ENCODE data around the gene GNA15. TPM values are rescaled to one million over a fixed set of nuclear protein-coding genes. Genes with fewer than 3 reads are reported as not detected.

Gene GNA15
- total RNA-seq, 4 donors from 2014 or later, result 3.8 to 22.5 (median 7.8) TPM

GRCh38 chr19:3184847-3185460, 49.1 kb downstream of the GNA15 start:
- Histone ChIP-seq H3K4me1 (peaks cover 0 to 35% (median 16%) of the 10 kb centered on the region in 4 donors), H3K9me3 (no peaks in the 10 kb centered on the region), H3K27ac (peak overlapping the region; percentile 71 to 81 (median 76)), H3K27me3 (no peaks in the 10 kb centered on the region), H3K4me3 (peak overlapping the region; percentile 37 to 75 (median 70)), H3K36me3 (peaks cover 0 to 16% (median 0%) of the 10 kb centered on the region in 3 donors)
- DNase-seq (ENCODE audit: low spot score in 2 of 2), result peak; percentile 51 to 75
- TF ChIP-seq EP300 (IDR thresholded peaks at IDR 0.05) (no peak), CTCF (IDR thresholded peaks at IDR 0.05) (no peak), POLR2A (IDR thresholded peaks at IDR 0.05) (no peak)
- WGBS, 2 donors, result 10 to 16% methylated on average over 14 of the region's 14 CpGs

- 0% methylated on average over 24 to 38 of the region's 69 CpGs for WGBS, 2 donors
- Histone ChIP-seq H3K36me3 (peaks cover 0 to 16% (median 0%) of the 10 kb centered on the region in 3 donors), H3K27ac (peak within 1 kb of the TSS; percentile 71 to 81 (median 76)), H3K4me1 (peaks cover 0 to 35% (median 16%) of the 10 kb centered on the region in 4 donors), H3K9me3 (no peaks in the 10 kb centered on the region), H3K27me3 (no peaks in the 10 kb centered on the region), H3K4me3 (peak within 1 kb of the TSS; percentile 69 to 100 (median 74))
- TF ChIP-seq CTCF (IDR thresholded peaks at IDR 0.05), result peak in 2 of 5 experiments; percentile 11 to 33
- TF ChIP-seq POLR2A (IDR thresholded peaks at IDR 0.05), result peak in 1 of 2 donors; percentile 56
- TF ChIP-seq EP300 (IDR thresholded peaks at IDR 0.05), result peak; percentile 52 to 81
- DNase-seq (ENCODE audit: low spot score in 2 of 2), result peak; percentile 86 to 95
These were observed 49.8 kb downstream of the GNA15 start, which contains the start of gene NCLN for GRCh38 chr19:3185461-3186159. Gene NCLN, plus strand, starts transcription at chr19:3185930. Its CDS starts 101 bp downstream, at chr19:3186031.

GRCh38 chr19:3186160-3186688, 50.4 kb downstream of the GNA15 start:
- no peak for TF ChIP-seq EP300 (IDR thresholded peaks at IDR 0.05)
- no peak for TF ChIP-seq CTCF (IDR thresholded peaks at IDR 0.05)
- no peak for TF ChIP-seq POLR2A (IDR thresholded peaks at IDR 0.05)
- WGBS, 2 donors, result 0% methylated on average over 13 to 14 of the region's 38 CpGs
- no peak for DNase-seq (ENCODE audit: low spot score in 2 of 2)
- peak overlapping the region in 3 of 4 donors; percentile 55 to 81 (median 71) for H3K27ac ChIP-seq
- peaks cover 0 to 20% (median 0%) of the 10 kb centered on the region in 3 donors for H3K36me3 ChIP-seq
- H3K27me3 ChIP-seq, result no peaks in the 10 kb centered on the region
- no peaks in the 10 kb centered on the region for H3K9me3 ChIP-seq
- H3K4me1 ChIP-seq, result peaks cover 0 to 35% (median 16%) of the 10 kb centered on the region in 4 donors
- H3K4me3 ChIP-seq, result peak overlapping the region; percentile 69 to 100 (median 74)

GRCh38 chr19:3186891-3187661, 51.2 kb downstream of the GNA15 start:
- H3K4me1 ChIP-seq, result peaks cover 0 to 35% (median 16%) of the 10 kb centered on the region in 4 donors
- no peaks in the 10 kb centered on the region for H3K9me3 ChIP-seq
- TF ChIP-seq CTCF (IDR thresholded peaks at IDR 0.05) (no peak), EP300 (IDR thresholded peaks at IDR 0.05) (no peak)
- H3K36me3 ChIP-seq, result peaks cover 0 to 23% (median 0%) of the 10 kb centered on the region in 3 donors
- no peaks in the 10 kb centered on the region for H3K27me3 ChIP-seq
- peak overlapping the region in 1 of 4 donors; percentile 71 for H3K27ac ChIP-seq
- DNase-seq (ENCODE audit: low spot score in 2 of 2), result no peak
- WGBS, 2 donors, result 58 to 63% methylated on average over 23 of the region's 23 CpGs
- peak overlapping the region; percentile 69 to 100 (median 74) for H3K4me3 ChIP-seq

All from tibial nerve (tissue), 4 donors.